Liver (tissue), 9 donors: ENCODE data around the gene RBMS3. TPM values are rescaled to one million over a fixed set of nuclear protein-coding genes. Genes with fewer than 3 reads are reported as not detected.

ENCODE experiments used
- DNase-seq: peaks from one replicate; pipeline ENCODE4 v3.0.0-alpha.2; 2017; ENCODE audit warnings: low spot score
- H3K27ac ChIP-seq, 2 donors: one replicate each; pipeline ENCODE4 v1.7.0; 2013; ENCODE audit warnings: inconsistent platforms in 2 of 2, low read length in 2 of 2, control low read depth in 1 of 2, low read depth in 1 of 2, mild to moderate bottlenecking in 1 of 2
- H3K27me3 ChIP-seq, 4 donors: one replicate each; pipeline versions ENCODE4 v1.6.1 to v1.7.0; 2013; ENCODE audit warnings: low read length in 3 of 4, inconsistent platforms in 1 of 4, mild to moderate bottlenecking in 1 of 4, moderate library complexity in 1 of 4; ENCODE audit not compliant: control insufficient read depth in 4 of 4, insufficient read depth in 4 of 4
- H3K36me3 ChIP-seq, 4 donors: one replicate each; pipeline versions ENCODE4 v1.6.1 to v1.7.0; 2013; ENCODE audit warnings: low read length in 3 of 4, mild to moderate bottlenecking in 3 of 4, low read depth in 1 of 4, moderate library complexity in 1 of 4; ENCODE audit not compliant: control insufficient read depth in 4 of 4, insufficient read depth in 3 of 4
- H3K4me1 ChIP-seq, 4 donors: one replicate each; pipeline versions ENCODE4 v1.6.1 to v1.7.0; 2013; ENCODE audit warnings: low read length in 3 of 4, mild to moderate bottlenecking in 3 of 4, moderate library complexity in 1 of 4; ENCODE audit not compliant: control insufficient read depth in 4 of 4, insufficient read depth in 4 of 4
- H3K4me3 ChIP-seq, 3 donors: one replicate each; pipeline versions ENCODE4 v1.6.1 to v1.7.0; 2013; ENCODE audit warnings: low read length in 3 of 3, control low read depth in 1 of 3, low read depth in 1 of 3, mild to moderate bottlenecking in 1 of 3
- H3K9ac ChIP-seq, 2 donors: one replicate each; pipeline ENCODE4 v1.7.0; 2013; ENCODE audit warnings: low read length in 2 of 2, mild to moderate bottlenecking in 2 of 2, moderate library complexity in 2 of 2, control low read depth in 1 of 2, low read depth in 1 of 2
- H3K9me3 ChIP-seq, 4 donors: one replicate each; pipeline versions ENCODE4 v1.6.1 to v1.7.0; 2013; ENCODE audit warnings: low read length in 3 of 4; ENCODE audit not compliant: control insufficient read depth in 4 of 4
- EGR1 ChIP-seq, 2 donors: IDR thresholded peaks; 2 replicates each; pipeline ENCODE4 v1.6.1; 2016 to 2018; ENCODE audit warnings: antibody characterized with exemption in 2 of 2, low read depth in 2 of 2
- FOXA2 ChIP-seq: IDR thresholded peaks from 2 replicates; pipeline ENCODE4 v1.6.1; 2016; ENCODE audit warnings: antibody characterized with exemption
- GABPA ChIP-seq, 2 donors: IDR thresholded peaks in 1 of 2; conservative IDR thresholded peaks in 1 of 2; 2 replicates each; pipeline ENCODE4 v1.6.1; 2016; ENCODE audit warnings: antibody characterized with exemption in 2 of 2, mild to moderate bottlenecking in 1 of 2, moderate library complexity in 1 of 2
- HNF4A ChIP-seq, 2 donors: conservative IDR thresholded peaks; 2 replicates each; pipeline ENCODE4 v1.6.1; 2016; ENCODE audit warnings: antibody characterized with exemption in 2 of 2, mild to moderate bottlenecking in 2 of 2
- HNF4G ChIP-seq: IDR thresholded peaks from 2 replicates; pipeline ENCODE4 v1.6.1; 2016; ENCODE audit warnings: antibody characterized with exemption
- JUND ChIP-seq, 2 donors: IDR thresholded peaks; 2 replicates each; pipeline ENCODE4 v1.6.1; 2016; ENCODE audit warnings: antibody characterized with exemption in 2 of 2
- NR2F2 ChIP-seq: IDR thresholded peaks from 2 replicates; pipeline ENCODE4 v1.6.1; 2016; ENCODE audit warnings: antibody characterized with exemption
- RAD21 ChIP-seq, 2 donors: IDR thresholded peaks; 2 replicates each; pipeline ENCODE4 v1.6.1; 2016; ENCODE audit warnings: antibody characterized with exemption in 2 of 2, mild to moderate bottlenecking in 2 of 2
- RXRA ChIP-seq, 2 donors: IDR thresholded peaks; 2 replicates each; pipeline ENCODE4 v1.6.1; 2017 to 2018; ENCODE audit warnings: antibody characterized with exemption in 2 of 2, mild to moderate bottlenecking in 1 of 2
- SP1 ChIP-seq: IDR thresholded peaks from 2 replicates; pipeline ENCODE4 v1.6.1; 2018; ENCODE audit warnings: antibody characterized with exemption, mild to moderate bottlenecking
- TAF1 ChIP-seq: conservative IDR thresholded peaks from 2 replicates; pipeline ENCODE4 v1.6.1; 2016; ENCODE audit warnings: antibody characterized with exemption, mild to moderate bottlenecking
- YY1 ChIP-seq: IDR thresholded peaks from 2 replicates; pipeline ENCODE4 v1.6.1; 2016; ENCODE audit warnings: antibody characterized with exemption, mild to moderate bottlenecking
- WGBS: extraction: QIAGEN DNeasy Blood & Tissue Kit; methylation state at CpG from one replicate; pipeline ENCODE4 v1.1.7; 2013; 5-methylcytosine and 5-hydroxymethylcytosine counted together
- polyA plus RNA-seq, 2 donors: library from polyadenylated mRNA; stranded (reverse) in 1 of 2; unstranded in 1 of 2; fragments of 200-250 nt in 1 of 2; fragments of >200 nt in 1 of 2; fragmentation: Nextera tagmentation in 1 of 2; extraction: Ambion mirVana in 1 of 2; gene quantifications; one replicate each; pipeline versions ENCODE4 v1.2.1 to v1.2.3, GENCODE V29; 2013 to 2015
- total RNA-seq, 2 donors: library from RNA; depleted of rRNA; stranded (reverse); fragments of >200 nt; gene quantifications; one replicate each; pipeline ENCODE4 v1.2.3, GENCODE V29; 2014
- TF ChIP-seq, protein P1 (sequence below): IDR thresholded peaks from 2 replicates; pipeline ENCODE4 v1.6.1; 2016; ENCODE audit warnings: antibody characterized with exemption
- TF ChIP-seq, protein P2 (sequence below): fragments of 150-350 bp; IDR thresholded peaks from 2 replicates; pipeline ENCODE4 v1.5.1; 2017; ENCODE audit warnings: improper control_type of control experiment, low read depth, low read length; ENCODE audit not compliant: missing input control
- TF ChIP-seq, protein P3 (sequence below): IDR thresholded peaks from 2 replicates; pipeline ENCODE4 v1.6.1; 2016; ENCODE audit warnings: antibody characterized with exemption, mild to moderate bottlenecking
- TF ChIP-seq, protein P4 (sequence below): IDR thresholded peaks from 2 replicates; pipeline ENCODE4 v1.6.1; 2016; ENCODE audit warnings: antibody characterized with exemption
- TF ChIP-seq, protein P5 (sequence below): IDR thresholded peaks from 2 replicates; pipeline ENCODE4 v1.6.1; 2016; ENCODE audit warnings: antibody characterized with exemption
- donor health status: healthy.
- donor health status: healthy.
- donor health status: healthy.
- donor health status: healthy.
- donor health status: healthy.

RBMS3 gene
- total and polyA plus RNA-seq, 4 donors: 1.2 to 14.9 (median 9.3) TPM

DNA sequence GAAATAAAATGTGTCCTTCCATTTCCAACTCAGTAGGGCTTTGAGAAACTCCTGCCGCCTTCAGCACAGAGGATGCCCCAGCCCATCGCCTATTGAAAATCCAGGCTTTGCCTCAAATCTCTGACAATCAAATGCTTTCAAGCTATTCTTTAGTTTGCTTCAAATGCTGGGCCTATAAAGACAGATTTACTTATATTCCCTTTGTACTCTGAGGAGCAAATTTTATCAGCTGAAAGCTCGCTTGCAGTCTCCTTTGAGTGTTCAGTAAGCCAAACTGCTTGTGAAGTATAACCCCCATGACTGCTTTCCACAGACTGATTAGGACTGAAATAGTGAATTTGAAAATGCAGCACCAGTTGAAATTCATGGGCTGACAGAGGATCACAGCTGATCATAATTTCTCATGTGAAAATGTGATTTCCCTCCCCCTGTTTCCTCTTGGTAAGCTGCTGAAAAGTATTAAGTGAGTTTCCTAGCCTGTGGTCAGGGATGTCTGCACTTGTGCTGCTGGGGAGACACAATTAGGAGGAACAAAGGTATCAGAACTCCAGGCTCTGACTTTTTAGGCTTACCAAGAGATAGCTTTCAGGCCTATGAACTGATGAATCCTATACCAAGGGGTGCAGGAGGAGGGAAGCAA, 762.2 kb downstream of the RBMS3 start:
- Histone ChIP-seq H3K27ac (no peak overlapping the region), H3K27me3 (peaks cover 0 to 3% (median 0%) of the 10 kb centered on the region in 4 donors), H3K9ac (no peak overlapping the region), H3K36me3 (no peaks in the 10 kb centered on the region), H3K4me1 (no peaks in the 10 kb centered on the region), H3K4me3 (no peak overlapping the region), H3K9me3 (no peaks in the 10 kb centered on the region)
- WGBS: 96% methylated on average over 3 of the region's 3 CpGs
- no peak for DNase-seq
- TF ChIP-seq JUND (IDR thresholded peaks at IDR 0.05) (no peak), HNF4G (no peak), FOXA2 (no peak)

DNA sequence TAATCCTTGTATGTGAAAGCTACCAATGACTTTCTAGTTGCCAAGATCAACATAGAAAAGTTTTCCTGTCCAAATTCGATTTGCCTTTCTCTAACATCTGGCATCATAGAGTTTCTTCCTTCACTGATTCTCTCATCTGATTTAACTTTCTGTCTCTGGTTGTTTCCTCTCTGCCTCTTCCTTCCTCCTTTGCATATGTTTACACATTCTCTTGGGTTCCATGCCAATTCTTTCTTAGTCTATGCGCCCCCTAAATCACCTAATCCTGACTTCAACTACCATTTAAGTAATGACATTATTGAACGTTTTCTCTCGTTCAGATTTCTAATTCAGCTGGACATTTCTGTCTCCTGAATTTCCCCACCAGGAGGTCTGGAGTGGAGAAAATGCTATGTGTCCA, 763.6 kb downstream of the RBMS3 start:
- H3K27me3 ChIP-seq: peaks cover 0 to 4% (median 0%) of the 10 kb centered on the region in 4 donors
- DNase-seq: no peak
- H3K9ac ChIP-seq: no peak overlapping the region
- no peaks in the 10 kb centered on the region for H3K9me3 ChIP-seq
- 66% methylated on average over 4 of the region's 4 CpGs for WGBS
- no peaks in the 10 kb centered on the region for H3K4me1 ChIP-seq
- H3K4me3 ChIP-seq: no peak overlapping the region
- H3K36me3 ChIP-seq: no peaks in the 10 kb centered on the region
- no peak for TF ChIP-seq HNF4A (conservative IDR thresholded peaks at IDR 0.05)
- TF ChIP-seq SP1: no peak
- no peak for TF ChIP-seq JUND (IDR thresholded peaks at IDR 0.05)
- TF ChIP-seq TAF1: no peak
- no peak for TF ChIP-seq RAD21 (IDR thresholded peaks at IDR 0.05)
- TF ChIP-seq HNF4G: no peak
- TF ChIP-seq, protein P1, sequence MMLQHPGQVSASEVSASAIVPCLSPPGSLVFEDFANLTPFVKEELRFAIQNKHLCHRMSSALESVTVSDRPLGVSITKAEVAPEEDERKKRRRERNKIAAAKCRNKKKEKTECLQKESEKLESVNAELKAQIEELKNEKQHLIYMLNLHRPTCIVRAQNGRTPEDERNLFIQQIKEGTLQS: no peak
- TF ChIP-seq, protein P2, sequence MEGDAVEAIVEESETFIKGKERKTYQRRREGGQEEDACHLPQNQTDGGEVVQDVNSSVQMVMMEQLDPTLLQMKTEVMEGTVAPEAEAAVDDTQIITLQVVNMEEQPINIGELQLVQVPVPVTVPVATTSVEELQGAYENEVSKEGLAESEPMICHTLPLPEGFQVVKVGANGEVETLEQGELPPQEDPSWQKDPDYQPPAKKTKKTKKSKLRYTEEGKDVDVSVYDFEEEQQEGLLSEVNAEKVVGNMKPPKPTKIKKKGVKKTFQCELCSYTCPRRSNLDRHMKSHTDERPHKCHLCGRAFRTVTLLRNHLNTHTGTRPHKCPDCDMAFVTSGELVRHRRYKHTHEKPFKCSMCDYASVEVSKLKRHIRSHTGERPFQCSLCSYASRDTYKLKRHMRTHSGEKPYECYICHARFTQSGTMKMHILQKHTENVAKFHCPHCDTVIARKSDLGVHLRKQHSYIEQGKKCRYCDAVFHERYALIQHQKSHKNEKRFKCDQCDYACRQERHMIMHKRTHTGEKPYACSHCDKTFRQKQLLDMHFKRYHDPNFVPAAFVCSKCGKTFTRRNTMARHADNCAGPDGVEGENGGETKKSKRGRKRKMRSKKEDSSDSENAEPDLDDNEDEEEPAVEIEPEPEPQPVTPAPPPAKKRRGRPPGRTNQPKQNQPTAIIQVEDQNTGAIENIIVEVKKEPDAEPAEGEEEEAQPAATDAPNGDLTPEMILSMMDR: no peak
- TF ChIP-seq, protein P3, sequence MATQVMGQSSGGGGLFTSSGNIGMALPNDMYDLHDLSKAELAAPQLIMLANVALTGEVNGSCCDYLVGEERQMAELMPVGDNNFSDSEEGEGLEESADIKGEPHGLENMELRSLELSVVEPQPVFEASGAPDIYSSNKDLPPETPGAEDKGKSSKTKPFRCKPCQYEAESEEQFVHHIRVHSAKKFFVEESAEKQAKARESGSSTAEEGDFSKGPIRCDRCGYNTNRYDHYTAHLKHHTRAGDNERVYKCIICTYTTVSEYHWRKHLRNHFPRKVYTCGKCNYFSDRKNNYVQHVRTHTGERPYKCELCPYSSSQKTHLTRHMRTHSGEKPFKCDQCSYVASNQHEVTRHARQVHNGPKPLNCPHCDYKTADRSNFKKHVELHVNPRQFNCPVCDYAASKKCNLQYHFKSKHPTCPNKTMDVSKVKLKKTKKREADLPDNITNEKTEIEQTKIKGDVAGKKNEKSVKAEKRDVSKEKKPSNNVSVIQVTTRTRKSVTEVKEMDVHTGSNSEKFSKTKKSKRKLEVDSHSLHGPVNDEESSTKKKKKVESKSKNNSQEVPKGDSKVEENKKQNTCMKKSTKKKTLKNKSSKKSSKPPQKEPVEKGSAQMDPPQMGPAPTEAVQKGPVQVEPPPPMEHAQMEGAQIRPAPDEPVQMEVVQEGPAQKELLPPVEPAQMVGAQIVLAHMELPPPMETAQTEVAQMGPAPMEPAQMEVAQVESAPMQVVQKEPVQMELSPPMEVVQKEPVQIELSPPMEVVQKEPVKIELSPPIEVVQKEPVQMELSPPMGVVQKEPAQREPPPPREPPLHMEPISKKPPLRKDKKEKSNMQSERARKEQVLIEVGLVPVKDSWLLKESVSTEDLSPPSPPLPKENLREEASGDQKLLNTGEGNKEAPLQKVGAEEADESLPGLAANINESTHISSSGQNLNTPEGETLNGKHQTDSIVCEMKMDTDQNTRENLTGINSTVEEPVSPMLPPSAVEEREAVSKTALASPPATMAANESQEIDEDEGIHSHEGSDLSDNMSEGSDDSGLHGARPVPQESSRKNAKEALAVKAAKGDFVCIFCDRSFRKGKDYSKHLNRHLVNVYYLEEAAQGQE: no peak
- TF ChIP-seq, protein P4, sequence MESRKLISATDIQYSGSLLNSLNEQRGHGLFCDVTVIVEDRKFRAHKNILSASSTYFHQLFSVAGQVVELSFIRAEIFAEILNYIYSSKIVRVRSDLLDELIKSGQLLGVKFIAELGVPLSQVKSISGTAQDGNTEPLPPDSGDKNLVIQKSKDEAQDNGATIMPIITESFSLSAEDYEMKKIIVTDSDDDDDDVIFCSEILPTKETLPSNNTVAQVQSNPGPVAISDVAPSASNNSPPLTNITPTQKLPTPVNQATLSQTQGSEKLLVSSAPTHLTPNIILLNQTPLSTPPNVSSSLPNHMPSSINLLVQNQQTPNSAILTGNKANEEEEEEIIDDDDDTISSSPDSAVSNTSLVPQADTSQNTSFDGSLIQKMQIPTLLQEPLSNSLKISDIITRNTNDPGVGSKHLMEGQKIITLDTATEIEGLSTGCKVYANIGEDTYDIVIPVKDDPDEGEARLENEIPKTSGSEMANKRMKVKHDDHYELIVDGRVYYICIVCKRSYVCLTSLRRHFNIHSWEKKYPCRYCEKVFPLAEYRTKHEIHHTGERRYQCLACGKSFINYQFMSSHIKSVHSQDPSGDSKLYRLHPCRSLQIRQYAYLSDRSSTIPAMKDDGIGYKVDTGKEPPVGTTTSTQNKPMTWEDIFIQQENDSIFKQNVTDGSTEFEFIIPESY: no peak
- TF ChIP-seq GABPA (IDR thresholded peaks at IDR 0.05 in 1 of 2, conservative IDR thresholded peaks at IDR 0.05 in 1 of 2): no peak
- TF ChIP-seq YY1: no peak
- TF ChIP-seq NR2F2: no peak
- no peak for TF ChIP-seq FOXA2
- TF ChIP-seq RXRA (IDR thresholded peaks at IDR 0.05): no peak
- TF ChIP-seq, protein P5, sequence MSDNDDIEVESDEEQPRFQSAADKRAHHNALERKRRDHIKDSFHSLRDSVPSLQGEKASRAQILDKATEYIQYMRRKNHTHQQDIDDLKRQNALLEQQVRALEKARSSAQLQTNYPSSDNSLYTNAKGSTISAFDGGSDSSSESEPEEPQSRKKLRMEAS: no peak
- no peak for TF ChIP-seq EGR1 (IDR thresholded peaks at IDR 0.05; ENCODE audit: low read depth in 2 of 2)
- H3K27ac ChIP-seq: no peak overlapping the region
